PFSK-1 (cell line): ENCODE data around the gene POT1.

Experiments used
- FOXP2 ChIP-seq: optimal IDR thresholded peaks from 2 replicates; pipeline ENCODE3; 2011; ENCODE audit warnings: borderline replicate concordance, control low read depth, inconsistent platforms; ENCODE audit not compliant: insufficient read depth; ENCODE audit errors: extremely low read length, extremely low read depth
- POLR2AphosphoS5 ChIP-seq: IDR thresholded peaks from 2 replicates; pipeline ENCODE4 v1.6.1; 2012; ENCODE audit warnings: low read depth, mild to moderate bottlenecking, control low read depth, low read length, moderate library complexity
- REST ChIP-seq, 2 experiments: IDR thresholded peaks; 2 replicates each; pipeline versions ENCODE4 v1.6.1 to v1.8.0; 2011 to 2012; ENCODE audit warnings: low read depth in 2 of 2, low read length in 2 of 2, control low read depth in 1 of 2, inconsistent platforms in 1 of 2, mild to moderate bottlenecking in 1 of 2, moderate library complexity in 1 of 2; ENCODE audit not compliant: insufficient read depth in 1 of 2
- SIN3A ChIP-seq: IDR thresholded peaks from 2 replicates; pipeline ENCODE4 v1.6.1; 2012; ENCODE audit warnings: mild to moderate bottlenecking, low read length, moderate library complexity, borderline replicate concordance; ENCODE audit not compliant: insufficient read depth
- TAF1 ChIP-seq: IDR thresholded peaks from 2 replicates; pipeline ENCODE4 v1.6.1; 2012; ENCODE audit warnings: low read length, control low read depth, borderline replicate concordance; ENCODE audit not compliant: insufficient read depth

POT1 gene

DNA sequence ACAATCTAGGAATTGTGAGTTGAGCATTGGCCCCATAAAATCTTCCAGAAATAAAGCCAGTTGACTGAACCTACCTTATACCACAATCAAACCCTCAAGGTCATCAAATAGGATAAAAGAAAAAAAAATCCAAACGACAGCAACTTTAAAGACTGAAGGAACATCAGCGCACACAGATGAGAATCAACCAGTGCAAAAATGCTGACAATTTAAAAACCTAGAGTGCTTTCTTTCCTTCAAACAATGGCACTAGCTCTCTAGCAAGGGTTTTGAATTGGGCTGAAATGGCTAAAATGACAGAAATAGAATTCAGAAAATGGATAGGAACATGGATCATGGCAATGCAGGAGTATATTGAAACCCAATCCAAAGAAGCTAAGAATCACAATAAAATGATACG, 16.1 kb upstream of the POT1 start:
- TF ChIP-seq POLR2AphosphoS5 (no peak), SIN3A (no peak), TAF1 (no peak), REST (IDR thresholded peaks at IDR 0.05; ENCODE audit: insufficient read depth in 1 of 2, low read depth in 2 of 2, low read length in 2 of 2) (no peak), FOXP2 (no peak)

DNA sequence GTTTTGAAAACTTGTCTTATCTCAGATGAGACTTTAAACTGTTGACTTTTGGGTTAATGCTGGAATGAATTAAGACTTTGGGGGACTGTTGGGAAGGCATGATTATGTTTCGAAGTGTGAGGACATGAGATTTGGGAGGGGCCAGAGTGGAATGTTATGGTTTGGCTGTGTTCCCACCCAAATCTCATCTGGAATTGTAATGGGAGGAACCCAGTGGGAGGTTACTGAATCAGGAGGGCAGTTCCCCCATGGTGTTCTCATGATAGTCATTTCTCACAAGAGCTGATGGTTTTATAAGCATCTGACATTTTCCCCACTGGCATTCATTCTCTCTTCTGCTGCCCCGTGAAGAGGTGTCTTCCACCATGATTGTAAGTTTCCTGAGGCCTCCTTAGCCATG, 13.8 kb upstream of the POT1 start:
- TF ChIP-seq REST (IDR thresholded peaks at IDR 0.05; ENCODE audit: insufficient read depth in 1 of 2, low read depth in 2 of 2, low read length in 2 of 2) (no peak), POLR2AphosphoS5 (no peak), FOXP2 (no peak), SIN3A (no peak)

- TF ChIP-seq POLR2AphosphoS5 = no peak
- TF ChIP-seq FOXP2 = no peak
- no peak for TF ChIP-seq SIN3A
- TF ChIP-seq TAF1 = no peak
- no peak for TF ChIP-seq REST (IDR thresholded peaks at IDR 0.05; ENCODE audit: insufficient read depth in 1 of 2, low read depth in 2 of 2, low read length in 2 of 2)
These were observed 12.8 kb upstream of the POT1 start for GRCh38 chr7:124942399-124942798.

GRCh38 chr7:124940306-124940705, 10.7 kb upstream of the POT1 start:
- TF ChIP-seq POLR2AphosphoS5 = no peak
- TF ChIP-seq FOXP2 = no peak
- TF ChIP-seq TAF1 = no peak
- no peak for TF ChIP-seq SIN3A
- TF ChIP-seq REST (IDR thresholded peaks at IDR 0.05; ENCODE audit: insufficient read depth in 1 of 2, low read depth in 2 of 2, low read length in 2 of 2) = no peak

- TF ChIP-seq REST (IDR thresholded peaks at IDR 0.05; ENCODE audit: insufficient read depth in 1 of 2, low read depth in 2 of 2, low read length in 2 of 2) (no peak), FOXP2 (no peak), POLR2AphosphoS5 (no peak), SIN3A (no peak), TAF1 (no peak)
These were observed 8.5 kb upstream of the POT1 start for GRCh38 chr7:124938128-124938527.
